HG03469 (cell line): ENCODE results near the gene KDM6A.
"Not testable (repeated sequence)": the region's sequence is repeated elsewhere in the genome, so short reads cannot be mapped to it uniquely, and the experiment has no call there.

Experiments used
- ATAC-seq: cut with Tn5 transposase; IDR thresholded peaks from one replicate; pipeline ENCODE4 v1.9.1; 2021; ENCODE audit warnings: mild to moderate bottlenecking, moderate library complexity, moderate number of reproducible peaks; ENCODE audit not compliant: unreplicated experiment

KDM6A gene

GRCh38 chrX:44954562-44954961 lies 81.6 kb downstream of the KDM6A start:
- no peak for ATAC-seq

DNA sequence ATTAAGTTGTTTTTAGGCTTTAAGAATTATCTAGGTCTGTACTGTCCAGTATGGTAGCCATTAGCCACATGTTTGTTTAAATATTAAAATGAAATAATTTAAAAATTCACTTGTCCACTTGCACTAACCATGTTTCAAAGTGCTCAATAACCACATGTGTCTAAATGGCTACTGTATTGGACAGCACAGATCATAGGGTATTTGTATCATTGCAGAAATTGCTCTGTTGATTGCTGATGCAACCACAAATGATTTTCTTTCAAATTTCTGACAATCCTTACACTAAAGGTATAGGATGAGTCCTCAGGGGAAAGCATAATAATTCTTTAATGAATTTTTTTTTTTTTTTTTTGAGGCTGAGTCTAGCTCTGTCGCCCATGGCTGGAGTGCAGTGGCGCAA lies 84.9 kb downstream of the KDM6A start:
- ATAC-seq = no peak

GRCh38 chrX:44958480-44958879 lies 85.5 kb downstream of the KDM6A start:
- ATAC-seq = no peak

GRCh38 chrX:44961817-44962607 lies 89.0 kb downstream of the KDM6A start:
- no peak for ATAC-seq

DNA sequence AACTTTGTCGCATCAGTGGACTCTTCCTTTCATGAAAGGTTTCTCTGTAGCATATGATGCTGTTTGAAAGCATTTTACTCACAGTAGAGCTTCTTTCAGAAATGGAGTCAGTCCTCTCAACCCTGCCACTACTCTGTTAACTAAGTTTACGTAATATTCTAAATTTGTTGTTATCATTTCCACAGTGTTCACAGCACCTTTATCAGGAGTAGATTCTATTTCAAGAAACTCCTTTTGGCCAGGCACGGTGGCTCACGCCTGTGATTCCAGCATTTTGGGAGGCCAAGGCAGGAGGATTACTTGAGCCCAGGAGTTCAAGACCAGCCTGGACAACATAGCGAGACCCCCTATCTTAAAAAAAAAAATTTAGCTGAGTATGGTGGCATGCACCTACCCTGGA lies 90.0 kb downstream of the KDM6A start:
- ATAC-seq = no peak

DNA sequence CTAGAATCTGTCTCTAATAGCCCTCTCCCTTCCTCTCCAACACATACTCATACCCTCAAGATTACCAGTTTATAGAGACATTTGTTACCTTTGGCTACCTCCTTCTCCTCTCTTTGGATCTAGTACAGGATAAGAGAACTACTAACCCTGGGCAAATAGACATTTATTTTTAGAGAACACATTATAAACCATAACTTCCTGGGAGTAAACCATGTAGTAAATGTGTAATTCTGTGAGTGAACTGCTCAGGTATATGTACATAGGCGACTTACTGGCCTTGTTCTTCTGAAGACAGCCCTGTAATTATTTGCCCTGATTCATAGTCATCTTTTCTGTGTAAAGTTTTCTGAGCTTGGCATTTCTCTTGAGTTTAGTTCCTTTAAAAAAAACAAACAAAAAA lies 94.2 kb downstream of the KDM6A start:
- no peak for ATAC-seq

- ATAC-seq = no peak
These were observed 97.7 kb downstream of the KDM6A start for GRCh38 chrX:44970709-44971108.

DNA sequence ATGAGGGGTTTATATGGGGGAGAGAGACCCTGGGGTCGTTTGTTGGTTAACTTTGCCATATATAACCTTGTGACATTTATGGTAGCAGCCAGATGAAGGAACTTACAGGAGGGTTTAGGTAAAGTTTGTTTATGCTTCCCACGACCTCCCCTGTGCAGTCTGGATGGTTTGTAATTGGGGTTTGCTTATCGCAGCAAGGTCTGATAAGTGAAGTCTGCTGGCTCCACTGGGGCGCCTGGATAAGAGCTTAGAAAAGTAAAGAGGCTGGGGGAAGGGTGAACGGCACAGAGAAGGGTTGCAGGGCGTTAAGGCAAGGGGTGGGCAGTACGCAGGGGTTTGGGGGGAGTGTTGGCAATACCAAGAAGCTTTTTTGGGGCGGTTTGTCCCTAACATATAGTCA lies 98.7 kb downstream of the KDM6A start:
- no peak for ATAC-seq

DNA sequence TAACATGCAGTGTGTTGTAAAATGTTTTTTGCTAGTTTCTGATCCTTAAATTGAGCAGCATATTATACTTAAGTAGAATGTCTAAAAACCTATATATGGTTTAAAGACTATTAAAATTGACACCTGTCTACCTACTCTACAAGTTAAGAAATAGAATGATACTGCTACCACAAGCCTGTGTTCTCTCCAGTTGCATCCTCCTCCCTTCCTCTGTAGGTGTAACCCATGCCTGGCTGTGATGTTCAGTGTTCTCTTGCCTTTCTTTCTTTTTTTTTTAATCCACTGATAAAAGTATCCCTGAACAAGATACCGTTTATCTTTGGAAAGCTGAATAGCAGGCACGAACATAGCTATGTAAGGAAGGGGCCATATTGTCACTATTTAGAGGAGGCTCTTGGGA lies 99.1 kb downstream of the KDM6A start:
- ATAC-seq = no peak

- no peak for ATAC-seq
These were observed 100.5 kb downstream of the KDM6A start for GRCh38 chrX:44973420-44973932.

DNA sequence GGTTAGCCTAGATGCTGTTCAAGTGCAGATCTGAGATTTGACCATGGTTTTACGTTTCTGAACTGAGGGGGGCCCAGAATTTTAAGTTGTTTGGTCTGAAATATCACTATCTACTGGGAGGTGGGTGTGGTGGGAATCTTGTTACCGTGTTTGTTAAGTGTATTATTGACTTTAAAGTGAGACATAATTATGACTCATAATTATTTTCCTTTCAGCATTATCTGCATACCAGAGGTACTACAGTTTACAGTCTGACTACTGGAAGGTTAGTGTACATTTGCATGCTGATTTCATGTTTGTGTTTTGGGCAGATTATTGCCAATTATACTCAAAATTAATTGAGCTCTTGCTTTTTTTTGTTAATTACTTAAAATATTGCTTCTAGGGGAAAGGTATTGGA lies 101.5 kb downstream of the KDM6A start:
- ATAC-seq = no peak

- ATAC-seq = no peak
These were observed 102.8 kb downstream of the KDM6A start for GRCh38 chrX:44975666-44976263.

DNA sequence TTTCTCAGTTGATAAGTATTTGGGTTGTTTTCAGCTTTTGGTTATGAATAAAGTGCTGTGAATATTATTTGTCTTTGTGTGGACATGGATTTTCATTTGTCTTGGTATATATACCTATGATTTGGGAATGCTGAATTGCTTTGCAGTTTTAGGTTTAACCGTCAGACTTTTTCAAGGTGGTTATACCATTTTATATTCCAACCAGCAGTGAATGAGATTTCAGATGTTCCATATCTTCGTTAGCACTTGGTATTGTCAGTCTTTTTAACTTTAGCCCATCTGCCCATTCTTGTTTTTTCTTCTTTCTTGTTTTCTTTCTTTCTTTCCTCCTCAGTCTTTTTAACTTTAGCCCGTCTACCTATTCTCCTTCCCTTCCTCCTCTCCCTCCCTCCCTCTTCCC lies 106.0 kb downstream of the KDM6A start:
- no peak for ATAC-seq

DNA sequence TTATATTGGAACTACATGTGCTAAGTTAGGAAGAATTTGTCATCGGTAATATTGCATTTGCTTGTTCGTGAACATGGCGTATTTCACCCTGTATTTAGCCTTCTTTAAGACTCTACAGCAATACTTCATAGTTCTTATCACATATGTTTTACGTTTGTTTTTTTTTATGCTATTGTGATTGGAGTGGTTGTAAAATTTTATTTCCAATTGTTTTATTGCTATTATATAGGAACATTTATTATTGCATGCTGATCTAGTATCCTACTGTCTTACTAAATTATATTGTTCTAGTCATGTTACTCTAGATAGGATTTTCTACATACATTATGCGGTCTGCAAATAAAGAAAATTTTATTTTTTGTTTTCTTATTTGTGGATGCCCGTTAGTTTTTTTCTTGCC lies 107.4 kb downstream of the KDM6A start:
- no peak for ATAC-seq

DNA sequence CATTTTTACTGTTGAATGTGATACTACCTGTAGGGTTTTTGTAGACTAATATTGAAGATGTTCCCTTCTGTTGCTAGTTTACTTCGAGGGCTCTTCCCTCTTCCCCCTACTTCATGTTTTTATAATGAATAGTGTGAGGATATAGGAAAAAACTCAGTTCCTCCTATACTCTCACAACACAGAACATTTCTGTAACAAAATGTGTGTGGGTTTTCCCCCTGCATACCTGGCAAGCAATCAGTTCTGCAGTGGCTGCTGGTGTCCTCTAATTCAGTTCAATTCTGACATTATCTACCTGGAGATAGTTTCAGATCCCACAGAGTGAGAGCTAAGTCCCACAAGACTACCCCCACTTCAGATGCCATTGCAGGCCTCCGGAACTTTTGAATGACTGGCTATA lies 107.9 kb downstream of the KDM6A start:
- ATAC-seq = no peak

- ATAC-seq = no peak
These were observed 117.2 kb downstream of the KDM6A start for GRCh38 chrX:44989995-44990770.

DNA sequence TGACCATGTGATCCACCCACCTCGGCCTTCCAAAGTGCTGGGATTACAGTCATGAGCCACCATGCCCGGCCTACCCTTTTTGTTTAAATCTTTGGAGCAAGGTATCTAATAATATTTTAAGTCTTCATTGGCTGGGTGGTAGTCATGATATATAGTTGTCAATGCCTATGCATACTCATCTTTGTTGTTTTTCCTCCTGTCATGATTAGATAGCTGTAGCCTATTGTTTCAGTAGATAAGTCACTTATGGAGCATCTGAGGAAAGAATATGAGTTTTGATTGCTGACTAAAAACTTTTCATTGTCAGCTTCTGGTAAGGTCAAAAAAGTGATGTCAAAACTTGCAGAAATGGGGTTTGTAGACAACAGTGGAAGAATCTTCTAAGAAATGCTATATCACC lies 119.8 kb downstream of the KDM6A start:
- no peak for ATAC-seq

GRCh38 chrX:44996277-44996676 lies 123.3 kb downstream of the KDM6A start:
- ATAC-seq = no peak

GRCh38 chrX:44997282-44997812 lies 124.4 kb downstream of the KDM6A start:
- ATAC-seq = no peak

GRCh38 chrX:44997888-44998287 lies 124.9 kb downstream of the KDM6A start:
- ATAC-seq = no peak

DNA sequence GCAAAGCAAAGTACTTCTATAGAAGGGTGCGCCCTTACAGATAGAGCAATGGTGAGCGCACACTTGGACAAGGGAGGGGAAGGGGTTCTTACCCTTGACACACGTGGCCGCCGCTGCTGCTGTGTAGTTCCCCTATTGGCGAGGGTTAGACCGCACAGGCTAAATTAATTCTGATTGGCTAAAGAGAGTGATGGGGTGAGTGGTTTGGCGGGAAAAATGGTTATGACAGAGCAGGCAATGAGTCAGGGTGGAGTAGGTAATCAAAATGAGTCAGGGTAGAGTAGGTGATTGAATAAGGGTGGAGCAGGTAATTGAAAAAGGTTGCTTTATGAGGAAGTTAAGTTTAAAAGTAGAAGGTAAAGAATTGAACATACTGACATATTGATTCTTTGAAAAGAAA lies 126.2 kb downstream of the KDM6A start:
- ATAC-seq = not testable (repeated sequence)
